Effector CD8-positive, alpha-beta T cell (primary cell): ENCODE data around the gene DRC7.
"Not testable (repeated sequence)": the region's sequence is repeated elsewhere in the genome, so short reads cannot be mapped to it uniquely, and the experiment has no call there.

ENCODE experiments used
- DNase-seq: peaks from one replicate; lab custom pipeline; 2025; lab: John Stamatoyannopoulos, UW

DRC7 gene

GRCh38 chr16:57761301-57761700 lies 66.7 kb downstream of the DRC7 start:
- DNase-seq: no peak

- DNase-seq: no peak
These were observed 67.4 kb downstream of the DRC7 start for GRCh38 chr16:57761957-57762356.

- no peak for DNase-seq
These were observed 67.9 kb downstream of the DRC7 start for GRCh38 chr16:57762365-57763040.

- no peak for DNase-seq
These were observed 68.8 kb downstream of the DRC7 start for GRCh38 chr16:57763285-57764005.

- DNase-seq: no peak
These were observed 69.4 kb downstream of the DRC7 start for GRCh38 chr16:57764006-57764340.

- peak; percentile 7 for DNase-seq
These were observed 69.9 kb downstream of the DRC7 start for GRCh38 chr16:57764341-57765159.

GRCh38 chr16:57765160-57765728 lies 70.6 kb downstream of the DRC7 start:
- no peak for DNase-seq

GRCh38 chr16:57766714-57767348 lies 72.2 kb downstream of the DRC7 start:
- no peak for DNase-seq

GRCh38 chr16:57769541-57770145 lies 75.0 kb downstream of the DRC7 start:
- no peak for DNase-seq

- no peak for DNase-seq
These were observed 75.8 kb downstream of the DRC7 start for GRCh38 chr16:57770361-57770760.

- DNase-seq: no peak
These were observed 76.7 kb downstream of the DRC7 start for GRCh38 chr16:57771141-57771785.

GRCh38 chr16:57773019-57773418 lies 78.4 kb downstream of the DRC7 start:
- no peak for DNase-seq

GRCh38 chr16:57773655-57774295 lies 79.2 kb downstream of the DRC7 start:
- DNase-seq: no peak

GRCh38 chr16:57774705-57775285 lies 80.2 kb downstream of the DRC7 start:
- DNase-seq: no peak

- no peak for DNase-seq
These were observed 81.3 kb downstream of the DRC7 start for GRCh38 chr16:57775661-57776469.

GRCh38 chr16:57778658-57779057 lies 84.1 kb downstream of the DRC7 start:
- DNase-seq: no peak

- not testable (repeated sequence) for DNase-seq
These were observed 85.2 kb downstream of the DRC7 start for GRCh38 chr16:57779836-57780235.

- no peak for DNase-seq
These were observed 86.7 kb downstream of the DRC7 start for GRCh38 chr16:57781349-57781740.
